GM18502 (cell line): Measurements from ENCODE around the gene CAMP.
"Not testable (repeated sequence)": the region's sequence is repeated elsewhere in the genome, so short reads cannot be mapped to it uniquely, and the experiment has no call there.

ENCODE experiments used
- ATAC-seq: cut with Tn5 transposase; IDR thresholded peaks from one replicate; pipeline ENCODE4 v1.9.1; 2021; ENCODE audit warnings: mild to moderate bottlenecking; ENCODE audit not compliant: unreplicated experiment, poor library complexity

CAMP gene, protein sequence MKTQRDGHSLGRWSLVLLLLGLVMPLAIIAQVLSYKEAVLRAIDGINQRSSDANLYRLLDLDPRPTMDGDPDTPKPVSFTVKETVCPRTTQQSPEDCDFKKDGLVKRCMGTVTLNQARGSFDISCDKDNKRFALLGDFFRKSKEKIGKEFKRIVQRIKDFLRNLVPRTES

DNA sequence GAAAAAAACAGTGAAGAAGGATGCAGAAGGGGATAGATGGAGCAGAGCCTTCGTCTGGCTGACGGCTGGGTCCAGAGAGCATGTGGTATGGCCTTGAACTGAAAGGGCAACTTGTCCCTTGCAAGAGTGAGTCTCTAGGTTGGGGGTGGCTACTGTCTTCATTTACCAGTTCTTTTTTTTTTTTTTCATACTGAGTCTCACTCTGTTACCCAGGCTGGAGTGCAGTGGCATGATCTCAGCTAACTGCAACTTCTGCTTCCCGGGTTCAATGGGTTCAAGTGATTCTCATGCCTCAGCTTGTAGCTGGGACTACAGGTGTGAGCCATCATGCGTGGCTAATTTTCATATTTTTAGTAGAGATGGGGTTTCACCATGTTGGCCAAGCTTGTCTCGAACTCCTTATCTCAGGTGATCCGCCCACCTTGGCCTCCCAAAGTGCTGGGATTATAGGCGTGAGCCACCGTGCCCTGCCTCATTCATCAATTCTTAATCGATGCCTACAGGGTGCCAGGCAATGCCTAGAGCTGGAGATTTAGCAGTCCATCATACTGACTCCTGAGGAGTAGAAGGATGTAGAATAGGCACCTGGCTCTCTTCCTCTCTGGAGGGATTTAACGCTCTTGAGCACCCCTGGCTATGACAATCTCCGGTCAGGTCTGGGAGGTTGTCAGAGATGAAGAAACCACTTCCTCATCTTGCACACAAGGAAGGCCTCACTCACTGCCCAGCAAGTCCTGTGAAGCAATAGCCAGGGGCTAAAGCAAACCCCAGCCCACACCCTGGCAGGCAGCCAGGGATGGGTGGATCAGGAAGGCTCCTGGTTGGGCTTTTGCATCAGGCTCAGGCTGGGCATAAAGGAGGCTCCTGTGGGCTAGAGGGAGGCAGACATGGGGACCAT, at the start of gene CAMP:
Gene CAMP, plus strand, starts transcription at position 880 of the 898 bp plus-strand sequence. Its CDS starts 17 bp downstream, at position 897.
- peak; percentile 62 for ATAC-seq

DNA sequence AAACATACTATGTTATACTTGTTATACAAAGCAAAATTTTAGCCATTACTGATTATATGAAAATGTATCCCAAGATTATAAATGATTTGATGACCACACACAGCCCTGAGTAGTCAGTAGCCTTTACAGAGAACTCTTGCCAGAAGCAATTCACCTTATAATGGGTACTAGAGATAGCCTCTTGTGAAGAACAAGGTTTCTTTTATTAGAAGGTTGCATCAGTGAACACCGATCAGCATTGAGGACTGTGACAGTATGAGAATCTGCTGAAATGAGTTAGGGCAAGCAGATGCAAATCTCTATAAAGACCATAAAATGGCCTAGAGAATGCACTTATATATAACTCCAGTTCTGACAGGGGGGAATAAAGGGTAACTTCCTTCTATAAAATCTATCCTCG, 45.2 kb upstream of the CAMP start:
- no peak for ATAC-seq

DNA sequence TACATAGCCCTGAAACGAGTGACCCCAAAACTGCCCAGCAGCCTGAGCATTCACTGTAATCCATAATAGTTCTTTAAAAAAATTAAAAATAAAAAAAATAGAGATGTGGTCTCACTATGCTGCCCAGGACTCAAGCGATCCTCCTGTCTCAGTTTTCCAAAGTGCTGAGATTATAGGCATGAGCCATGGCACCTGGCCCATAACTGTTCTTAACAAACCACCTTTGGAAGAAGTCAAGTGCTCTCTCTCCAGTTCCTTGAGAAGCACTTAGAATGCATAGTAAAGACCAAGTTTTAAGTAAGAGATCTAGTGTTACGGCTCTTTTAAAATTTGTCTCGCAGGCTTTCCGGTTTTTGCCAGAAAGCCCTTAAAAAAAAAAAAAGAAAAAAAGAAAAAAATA, 43.3 kb upstream of the CAMP start:
- ATAC-seq, result no peak

GRCh38 chr3:48180531-48181253, 42.6 kb upstream of the CAMP start:
- ATAC-seq, result no peak

- no peak for ATAC-seq
Measured at GRCh38 chr3:48184299-48184698, 39.0 kb upstream of the CAMP start.

DNA sequence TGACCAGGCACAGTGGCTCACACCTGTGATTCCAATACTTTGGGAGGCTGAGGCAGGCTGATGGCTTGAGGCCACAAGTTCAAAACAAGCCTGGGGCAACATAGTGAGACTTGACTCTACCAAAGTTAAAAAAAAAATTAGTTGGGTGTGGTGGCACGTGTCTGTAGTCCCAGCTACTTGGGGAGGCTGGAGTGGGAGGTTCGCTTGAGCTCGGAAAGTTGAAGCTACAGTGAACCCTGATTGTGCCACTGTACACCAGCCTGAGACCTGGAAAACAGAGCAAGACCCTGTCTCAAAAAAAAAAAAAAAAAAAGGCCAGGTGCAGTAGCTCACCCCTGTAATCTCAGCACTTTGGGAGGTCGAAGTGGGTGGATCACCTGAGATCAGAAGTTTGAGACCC, 38.2 kb upstream of the CAMP start:
- ATAC-seq, result no peak

- no peak for ATAC-seq
Measured at GRCh38 chr3:48186631-48187300, 36.5 kb upstream of the CAMP start.

- ATAC-seq, result no peak
Measured at GRCh38 chr3:48187301-48187578, 36.1 kb upstream of the CAMP start.

DNA sequence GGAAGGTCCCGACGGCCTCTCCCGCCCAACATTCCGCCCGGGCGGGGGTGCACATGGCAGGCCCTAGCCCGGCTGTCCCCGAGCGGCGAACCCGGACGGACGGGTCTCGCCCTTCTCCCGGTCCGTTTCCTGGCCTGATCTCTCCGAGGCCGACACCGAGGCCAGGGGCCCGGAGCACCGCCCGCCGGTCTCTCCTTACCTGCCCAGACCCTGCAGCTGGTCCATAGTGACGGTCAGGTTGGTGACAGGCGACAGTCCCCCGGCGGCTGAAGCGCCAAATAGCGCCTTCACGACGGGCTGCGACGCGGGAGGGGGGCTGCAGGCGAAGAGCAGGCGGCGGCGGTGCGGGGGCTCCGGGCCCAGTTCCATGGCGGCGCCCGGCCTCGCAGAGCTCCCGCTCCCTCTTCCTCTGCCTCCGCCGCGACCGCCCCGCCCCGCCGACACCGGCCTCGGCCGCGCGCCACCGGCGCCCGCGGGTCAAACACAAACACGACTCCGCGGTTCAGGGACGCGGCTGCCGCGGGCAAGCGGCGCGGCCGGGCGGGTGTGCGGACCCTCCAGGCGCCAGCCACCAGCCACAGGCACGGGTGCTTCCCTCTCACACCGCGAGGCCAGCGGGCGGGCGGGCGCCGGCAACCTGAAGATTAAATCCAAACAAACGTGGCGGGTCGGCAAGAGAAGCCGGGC, 35.6 kb upstream of the CAMP start:
- peak; percentile 34 for ATAC-seq

DNA sequence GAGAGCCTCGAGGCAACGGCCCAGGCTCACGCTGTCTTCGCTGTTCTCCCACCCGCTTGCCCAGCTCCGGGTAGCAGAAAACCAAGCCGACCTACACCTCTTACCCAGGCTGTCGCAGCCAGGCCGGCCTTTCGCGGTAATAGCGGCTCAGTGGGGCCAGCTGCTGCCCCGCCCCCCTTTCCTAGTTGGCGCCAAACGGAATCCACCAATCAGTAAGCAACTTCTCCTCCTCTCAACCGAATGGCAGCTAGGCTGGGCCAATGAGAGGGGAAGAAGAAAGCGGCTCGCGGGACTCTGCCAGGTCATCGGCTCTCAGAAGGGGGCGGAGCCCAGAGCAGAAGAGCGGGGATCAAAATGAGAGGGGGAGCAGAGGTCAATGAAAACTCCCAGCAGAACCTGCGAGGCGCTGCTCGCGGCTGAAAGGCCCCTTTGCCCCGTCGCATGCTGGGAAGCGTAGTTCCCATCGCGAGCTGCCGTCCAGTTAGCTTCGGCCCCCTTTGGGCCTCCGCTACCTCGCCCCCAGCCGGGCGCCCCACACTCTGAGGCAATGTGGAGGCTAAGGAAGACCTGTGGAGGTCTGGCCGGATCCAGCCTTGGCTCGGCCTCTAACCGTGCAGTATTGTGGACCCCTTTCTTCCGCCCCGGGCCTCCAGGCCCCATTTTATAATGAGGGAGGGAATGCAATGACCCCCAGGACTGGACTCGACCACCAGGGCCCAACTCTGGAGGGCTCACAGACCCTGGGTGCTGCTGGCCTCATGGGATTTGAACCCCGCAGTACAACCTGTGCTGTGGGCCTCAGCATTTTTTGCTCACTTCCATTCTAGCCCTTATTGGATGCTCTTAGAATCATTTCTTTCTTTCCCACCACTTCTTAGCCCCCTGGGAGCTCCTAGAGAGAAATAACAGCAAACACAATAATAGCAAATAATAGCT, 34.8 kb upstream of the CAMP start, which contains the start of gene CDC25A:
Gene CDC25A, minus strand, starts transcription at position 152 of the 936 bp plus-strand sequence. CDS start 470 bp downstream, outside the sequence.
- peak; percentile 92 for ATAC-seq

GRCh38 chr3:48189321-48189720, 34.0 kb upstream of the CAMP start:
- no peak for ATAC-seq

DNA sequence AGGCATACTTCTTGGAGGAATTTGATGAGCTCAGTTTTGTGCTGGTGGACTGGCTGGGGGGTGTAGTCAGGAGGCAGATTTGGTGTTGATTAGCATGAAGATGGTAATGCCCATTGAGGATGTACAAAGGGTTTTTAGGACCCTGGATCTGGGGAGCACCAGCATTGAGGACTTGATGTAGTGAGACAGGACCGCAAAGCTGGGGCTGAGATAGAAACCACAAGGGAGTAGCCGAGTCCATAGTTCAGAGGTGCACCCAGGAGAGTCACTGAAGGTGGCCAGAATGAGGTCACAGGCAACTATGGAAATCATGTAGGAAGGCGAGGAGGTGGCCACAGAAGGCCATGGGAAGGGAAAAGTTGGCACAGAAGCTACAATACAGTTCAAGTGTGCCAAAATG, 32.4 kb upstream of the CAMP start:
- ATAC-seq, result no peak

DNA sequence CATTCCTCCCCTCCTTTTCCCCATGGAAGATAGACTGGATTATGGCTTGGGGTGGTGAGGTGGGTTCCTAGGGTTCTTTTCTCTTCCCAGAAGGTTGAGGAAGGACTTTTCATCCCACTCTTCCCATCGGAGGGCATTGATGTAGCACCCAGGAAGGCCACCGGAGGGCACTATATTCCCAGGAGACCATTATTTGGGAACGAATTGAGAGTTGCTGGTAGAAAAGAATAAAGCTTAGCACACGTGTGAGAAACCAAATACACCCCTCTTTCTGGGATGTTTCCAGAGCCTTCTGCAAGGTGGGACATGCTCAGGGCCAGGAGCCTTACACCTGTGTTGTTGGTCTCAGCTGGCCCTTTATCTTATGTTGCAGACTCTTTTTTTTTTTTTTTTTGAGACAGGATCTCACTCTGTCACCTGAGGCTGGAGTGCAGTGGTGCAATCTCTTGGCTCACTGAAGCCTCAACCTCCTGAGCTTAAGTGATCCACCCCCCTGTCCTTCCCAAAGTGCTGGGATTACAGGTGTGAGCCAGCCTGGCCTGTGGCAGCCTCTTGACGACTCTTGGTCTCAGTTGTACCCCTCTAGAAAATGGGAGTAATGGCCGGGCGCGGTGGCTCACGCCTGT, 28.7 kb upstream of the CAMP start:
- no peak for ATAC-seq

GRCh38 chr3:48196611-48197010, 26.7 kb upstream of the CAMP start:
- no peak for ATAC-seq

DNA sequence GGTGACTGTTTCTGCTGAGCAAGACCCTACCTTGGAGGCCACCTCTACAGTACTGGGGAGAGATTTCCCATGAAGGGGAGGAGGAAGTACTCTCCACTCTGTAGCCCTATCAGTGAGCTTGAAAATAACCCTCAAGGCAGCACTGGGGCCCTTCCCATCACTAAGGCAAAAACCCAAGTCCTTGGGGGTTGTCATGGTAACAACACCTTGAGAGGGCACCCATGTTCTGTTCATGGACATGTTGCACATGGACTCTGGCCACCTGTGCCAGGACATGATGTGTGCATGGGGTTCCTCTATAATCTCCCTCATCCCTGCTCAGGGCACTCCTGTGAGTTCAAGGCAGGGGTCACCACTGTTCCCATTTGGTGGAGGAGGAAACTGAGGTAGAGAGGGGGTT, 24.2 kb upstream of the CAMP start:
- ATAC-seq, result no peak

DNA sequence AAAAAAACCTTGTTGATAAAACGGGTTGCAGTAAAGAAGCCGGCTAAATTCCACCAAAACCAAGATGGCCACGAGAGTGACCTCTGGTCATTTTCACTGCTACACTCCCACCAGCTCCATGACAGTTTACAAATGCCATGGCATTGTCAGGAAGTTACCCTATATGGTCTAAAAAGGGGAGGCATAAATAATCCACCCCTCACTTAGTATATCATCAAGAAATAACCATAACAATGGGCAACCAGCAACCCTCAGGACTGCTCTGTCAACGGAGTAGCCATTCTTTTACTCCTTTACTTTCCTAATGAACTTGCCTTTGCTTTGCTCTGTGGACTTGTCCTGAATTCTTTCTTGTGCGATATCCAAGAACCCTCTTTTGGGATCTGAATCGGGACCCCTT, 20.7 kb upstream of the CAMP start:
- no peak for ATAC-seq

DNA sequence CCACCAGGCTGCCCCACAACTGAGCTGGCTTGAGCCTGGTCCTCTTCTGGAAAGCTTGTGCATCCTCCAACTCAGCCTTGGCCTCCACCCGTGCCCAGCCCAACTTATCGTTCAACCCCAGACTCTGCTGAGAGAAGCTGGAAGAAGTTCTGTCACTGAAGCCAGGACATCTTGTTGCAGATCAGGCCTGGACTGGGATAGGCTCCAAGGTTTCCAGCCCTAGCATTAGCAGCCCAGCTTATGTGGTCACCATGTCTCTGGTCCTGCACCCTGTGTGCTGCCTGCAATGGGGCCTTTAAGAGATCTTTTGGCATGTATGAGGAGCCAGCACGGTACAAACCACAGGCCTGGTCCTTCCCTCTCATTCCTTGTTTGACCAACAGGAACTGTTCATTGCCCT, 15.2 kb upstream of the CAMP start:
- no peak for ATAC-seq

DNA sequence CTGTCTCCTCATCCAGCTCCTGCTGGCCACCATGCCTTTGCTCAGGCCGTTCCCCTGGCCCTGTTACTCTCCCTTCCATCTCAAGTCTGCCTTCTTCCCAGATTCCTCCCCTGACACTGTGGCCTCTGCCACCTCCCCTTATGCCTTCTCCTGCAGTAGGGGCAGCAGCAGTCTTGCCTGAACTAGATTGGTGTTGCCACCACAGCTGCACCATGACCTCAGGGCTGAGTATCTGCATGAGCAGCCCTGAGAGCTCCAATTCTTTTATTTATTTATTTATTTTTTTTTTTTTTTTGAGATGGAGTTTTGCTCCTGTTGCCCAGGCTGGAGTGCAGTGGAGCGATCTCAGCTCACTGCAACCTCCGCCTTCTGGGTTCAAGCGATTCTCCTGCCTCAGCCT, 13.8 kb upstream of the CAMP start:
- ATAC-seq, result no peak

DNA sequence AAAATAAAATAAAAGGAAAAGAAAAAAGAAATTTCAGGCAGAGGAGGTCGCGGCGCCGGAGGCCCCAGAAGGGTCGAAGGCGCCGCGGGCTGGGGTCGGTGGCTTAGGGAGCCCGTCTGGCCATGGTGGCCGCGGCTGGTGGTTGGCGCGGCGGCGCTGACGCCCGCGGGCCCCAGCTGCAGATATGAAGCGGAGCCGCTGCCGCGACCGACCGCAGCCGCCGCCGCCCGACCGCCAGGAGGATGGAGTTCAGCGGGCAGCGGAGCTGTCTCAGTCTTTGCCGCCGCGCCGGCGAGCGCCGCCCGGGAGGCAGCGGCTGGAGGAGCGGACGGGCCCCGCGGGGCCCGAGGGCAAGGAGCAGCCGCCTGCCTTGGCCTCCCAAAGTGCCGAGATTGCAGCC, 12.8 kb upstream of the CAMP start:
- ATAC-seq, result not testable (repeated sequence)
